MM.1S (cell line): ENCODE data around the gene SUFU.

Source experiments
- DNase-seq: peaks from one replicate; pipeline ENCODE4 v3.0.0-alpha.2; 2015
- H2AFZ ChIP-seq: fragments of 300-600 bp; sonication (generic); 2 replicates; pipeline ENCODE4 v1.6.0; 2016; ENCODE audit warnings: antibody characterized with exemption, low read length
- H3F3A ChIP-seq: fragments of 300-600 bp; sonication (generic); 2 replicates; pipeline ENCODE4 v1.6.1; 2016; ENCODE audit warnings: mild to moderate bottlenecking, antibody characterized with exemption, low read length, moderate library complexity, mixed read lengths; ENCODE audit not compliant: insufficient read depth
- H3K27ac ChIP-seq: fragments of 300-600 bp; sonication (generic); 2 replicates; pipeline ENCODE4 v1.5.1; 2016; ENCODE audit warnings: mild to moderate bottlenecking, low read length
- H3K27me3 ChIP-seq: fragments of 300-600 bp; sonication (generic); replicated peaks from 2 replicates; pipeline ENCODE4 v1.6.0; 2016; ENCODE audit warnings: low read length; ENCODE audit not compliant: insufficient read depth
- H3K36me3 ChIP-seq: fragments of 300-600 bp; sonication (generic); replicated peaks from 2 replicates; pipeline ENCODE4 v1.6.1; 2016; ENCODE audit warnings: mild to moderate bottlenecking, low read length, mixed read lengths; ENCODE audit not compliant: insufficient read depth
- H3K4me1 ChIP-seq: fragments of 300-600 bp; sonication (generic); 2 replicates; pipeline ENCODE4 v1.6.1; 2016; ENCODE audit warnings: low read length, mixed read lengths
- H3K4me2 ChIP-seq: fragments of 300-600 bp; sonication (generic); 2 replicates; pipeline ENCODE4 v1.6.0; 2016; ENCODE audit warnings: low read depth, low read length
- H3K4me3 ChIP-seq: fragments of 300-600 bp; sonication (generic); 2 replicates; pipeline ENCODE4 v1.5.1; 2016; ENCODE audit warnings: low read length, mixed read lengths
- H3K79me2 ChIP-seq: fragments of 300-600 bp; sonication (generic); 2 replicates; pipeline ENCODE4 v1.6.1; 2016; ENCODE audit warnings: mixed run types, low read length, mixed read lengths
- H3K9ac ChIP-seq: fragments of 300-600 bp; sonication (generic); 2 replicates; pipeline ENCODE4 v1.6.1; 2016; ENCODE audit warnings: low read length, mixed read lengths
- H3K9me2 ChIP-seq: fragments of 300-600 bp; sonication (generic); replicated peaks from 2 replicates; pipeline ENCODE4 v1.6.1; 2016; ENCODE audit warnings: mild to moderate bottlenecking, low read length, mixed read lengths; ENCODE audit not compliant: insufficient read depth
- H3K9me3 ChIP-seq: fragments of 300-600 bp; sonication (generic); replicated peaks from 2 replicates; pipeline ENCODE4 v1.6.1; 2016; ENCODE audit warnings: mild to moderate bottlenecking, low read length, mixed read lengths; ENCODE audit not compliant: insufficient read depth
- H4K20me1 ChIP-seq: fragments of 300-600 bp; sonication (generic); 2 replicates; pipeline ENCODE4 v1.6.1; 2016; ENCODE audit warnings: mild to moderate bottlenecking, low read length, moderate library complexity, mixed read lengths; ENCODE audit not compliant: insufficient read depth
- EZH2 ChIP-seq: fragments of 300-600 bp; sonication (generic); optimal IDR thresholded peaks from 2 replicates; pipeline ENCODE3; 2017; ENCODE audit warnings: low read depth, mild to moderate bottlenecking, antibody characterized with exemption, low read length, mixed read lengths
- EZH2phosphoT487 ChIP-seq: fragments of 300-600 bp; sonication (generic); IDR thresholded peaks from 2 replicates; pipeline ENCODE4 v1.6.1; 2018; ENCODE audit warnings: antibody characterized with exemption, low read length
- TF ChIP-seq, protein P1 (sequence below): fragments of 300-600 bp; sonication (generic); IDR thresholded peaks from 2 replicates; pipeline ENCODE4 v1.5.1; 2016; ENCODE audit warnings: antibody characterized with exemption, low read length, mixed read lengths

Gene SUFU

GRCh38 chr10:102537367-102537766, 33.6 kb downstream of the SUFU start:
- H3K27me3 ChIP-seq = no peaks in the 10 kb centered on the region
- no peak overlapping the region for H3K4me3 ChIP-seq
- H3F3A ChIP-seq = no peaks in the 10 kb centered on the region
- no peaks in the 10 kb centered on the region for H4K20me1 ChIP-seq
- H3K36me3 ChIP-seq = no peaks in the 10 kb centered on the region
- DNase-seq = no peak
- H3K4me2 ChIP-seq = no peak overlapping the region
- TF ChIP-seq, protein P1, sequence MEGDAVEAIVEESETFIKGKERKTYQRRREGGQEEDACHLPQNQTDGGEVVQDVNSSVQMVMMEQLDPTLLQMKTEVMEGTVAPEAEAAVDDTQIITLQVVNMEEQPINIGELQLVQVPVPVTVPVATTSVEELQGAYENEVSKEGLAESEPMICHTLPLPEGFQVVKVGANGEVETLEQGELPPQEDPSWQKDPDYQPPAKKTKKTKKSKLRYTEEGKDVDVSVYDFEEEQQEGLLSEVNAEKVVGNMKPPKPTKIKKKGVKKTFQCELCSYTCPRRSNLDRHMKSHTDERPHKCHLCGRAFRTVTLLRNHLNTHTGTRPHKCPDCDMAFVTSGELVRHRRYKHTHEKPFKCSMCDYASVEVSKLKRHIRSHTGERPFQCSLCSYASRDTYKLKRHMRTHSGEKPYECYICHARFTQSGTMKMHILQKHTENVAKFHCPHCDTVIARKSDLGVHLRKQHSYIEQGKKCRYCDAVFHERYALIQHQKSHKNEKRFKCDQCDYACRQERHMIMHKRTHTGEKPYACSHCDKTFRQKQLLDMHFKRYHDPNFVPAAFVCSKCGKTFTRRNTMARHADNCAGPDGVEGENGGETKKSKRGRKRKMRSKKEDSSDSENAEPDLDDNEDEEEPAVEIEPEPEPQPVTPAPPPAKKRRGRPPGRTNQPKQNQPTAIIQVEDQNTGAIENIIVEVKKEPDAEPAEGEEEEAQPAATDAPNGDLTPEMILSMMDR = no peak
- TF ChIP-seq EZH2 (no peak), EZH2phosphoT487 (no peak)
- H3K9ac ChIP-seq = no peak overlapping the region
- no peaks in the 10 kb centered on the region for H3K79me2 ChIP-seq
- no peaks in the 10 kb centered on the region for H3K4me1 ChIP-seq
- H3K27ac ChIP-seq = no peak overlapping the region
- no peaks in the 10 kb centered on the region for H3K9me2 ChIP-seq
- no peak overlapping the region for H2AFZ ChIP-seq
- H3K9me3 ChIP-seq = no peaks in the 10 kb centered on the region

GRCh38 chr10:102537948-102538347, 34.2 kb downstream of the SUFU start:
- no peak overlapping the region for H3K4me3 ChIP-seq
- H3K9me2 ChIP-seq = no peaks in the 10 kb centered on the region
- no peaks in the 10 kb centered on the region for H3K9me3 ChIP-seq
- no peaks in the 10 kb centered on the region for H3K27me3 ChIP-seq
- H3K79me2 ChIP-seq = no peaks in the 10 kb centered on the region
- no peaks in the 10 kb centered on the region; the same call in 1 of the 2 replicates for H3F3A ChIP-seq
- no peak for DNase-seq
- H2AFZ ChIP-seq = no peak overlapping the region
- no peak overlapping the region for H3K9ac ChIP-seq
- H3K27ac ChIP-seq = no peak overlapping the region
- H3K36me3 ChIP-seq = no peaks in the 10 kb centered on the region
- no peaks in the 10 kb centered on the region for H4K20me1 ChIP-seq
- no peak for TF ChIP-seq EZH2phosphoT487
- TF ChIP-seq, protein P1 = no peak
- no peak for TF ChIP-seq EZH2
- no peaks in the 10 kb centered on the region for H3K4me1 ChIP-seq
- no peak overlapping the region for H3K4me2 ChIP-seq

GRCh38 chr10:102538811-102539210, 35.0 kb downstream of the SUFU start:
- Histone ChIP-seq H3K27ac (no peak overlapping the region), H3K27me3 (no peaks in the 10 kb centered on the region), H3K36me3 (no peaks in the 10 kb centered on the region), H3K9ac (no peak overlapping the region), H2AFZ (no peak overlapping the region), H3F3A (no peaks in the 10 kb centered on the region; the same call in 1 of the 2 replicates), H4K20me1 (no peaks in the 10 kb centered on the region), H3K4me3 (no peak overlapping the region), H3K9me3 (no peaks in the 10 kb centered on the region), H3K9me2 (no peaks in the 10 kb centered on the region), H3K4me1 (no peaks in the 10 kb centered on the region), H3K79me2 (no peaks in the 10 kb centered on the region), H3K4me2 (no peak overlapping the region)
- TF ChIP-seq EZH2phosphoT487 (no peak), EZH2 (no peak)
- TF ChIP-seq, protein P1 = no peak
- no peak for DNase-seq
